Kidney capillary endothelial cell (primary cell): ENCODE measurements around the gene RNF208.

Experiments
- DNase-seq: peaks from one replicate; pipeline ENCODE4 v3.0.0-alpha.2; 2018; ENCODE audit warnings: low spot score

The RNF208 gene

DNA sequence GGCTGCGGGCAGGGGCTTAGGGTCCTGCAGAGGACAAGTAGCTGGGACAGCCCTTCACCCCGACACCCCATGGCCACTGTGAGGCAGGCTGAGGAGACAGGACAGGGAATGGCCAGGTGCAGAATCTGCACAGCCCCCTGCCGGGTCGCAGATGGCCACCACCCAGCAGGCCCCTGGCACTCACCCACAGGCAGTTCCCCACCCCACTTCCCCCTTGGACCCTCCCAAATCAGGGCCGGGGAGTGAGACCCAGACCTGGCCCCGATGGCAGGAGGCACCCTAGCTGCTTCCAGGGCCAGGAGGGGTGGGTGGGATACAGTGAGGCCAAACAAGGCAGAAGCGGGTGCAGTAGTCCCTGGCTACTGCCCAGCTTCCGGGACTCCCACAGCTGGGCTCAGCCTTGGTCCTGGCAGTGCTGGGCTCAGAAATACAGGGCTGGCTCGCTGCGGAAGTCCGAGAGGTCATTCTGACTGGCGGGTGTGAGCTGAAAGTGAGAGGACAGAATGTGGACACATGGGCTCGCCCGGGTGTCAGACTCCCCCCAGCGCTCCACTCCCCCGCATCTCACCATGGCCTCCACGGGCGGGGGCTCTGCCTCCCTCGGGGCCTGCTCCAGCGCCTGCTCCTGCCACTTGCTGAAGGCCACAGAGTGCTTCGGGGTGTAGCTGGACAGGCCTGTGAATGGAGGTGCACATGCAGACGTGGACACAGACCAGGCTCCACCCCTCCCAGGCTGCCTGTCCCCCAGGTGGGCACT is 30.2 kb downstream of the RNF208 start:
- DNase-seq = no peak

DNA sequence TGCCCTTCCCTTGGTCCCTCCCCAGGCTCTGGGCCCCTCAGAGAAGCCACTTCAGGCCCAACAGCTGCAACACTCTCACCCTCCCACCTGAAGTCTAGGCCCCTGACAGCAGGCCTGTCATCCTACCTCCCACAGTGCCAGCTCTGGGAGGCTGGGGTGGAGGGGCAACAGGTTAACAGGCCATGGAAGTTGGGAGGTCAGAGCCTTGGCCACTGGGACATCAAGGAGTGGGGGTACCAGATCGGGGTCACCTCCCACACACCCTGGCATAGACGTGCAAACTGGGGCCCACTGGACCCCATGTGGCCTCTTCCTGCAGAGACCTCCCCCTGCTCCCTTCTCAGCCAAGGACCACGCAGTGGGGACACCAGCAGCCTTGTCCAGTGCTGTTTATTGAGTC is 30.8 kb downstream of the RNF208 start:
- no peak for DNase-seq

DNA sequence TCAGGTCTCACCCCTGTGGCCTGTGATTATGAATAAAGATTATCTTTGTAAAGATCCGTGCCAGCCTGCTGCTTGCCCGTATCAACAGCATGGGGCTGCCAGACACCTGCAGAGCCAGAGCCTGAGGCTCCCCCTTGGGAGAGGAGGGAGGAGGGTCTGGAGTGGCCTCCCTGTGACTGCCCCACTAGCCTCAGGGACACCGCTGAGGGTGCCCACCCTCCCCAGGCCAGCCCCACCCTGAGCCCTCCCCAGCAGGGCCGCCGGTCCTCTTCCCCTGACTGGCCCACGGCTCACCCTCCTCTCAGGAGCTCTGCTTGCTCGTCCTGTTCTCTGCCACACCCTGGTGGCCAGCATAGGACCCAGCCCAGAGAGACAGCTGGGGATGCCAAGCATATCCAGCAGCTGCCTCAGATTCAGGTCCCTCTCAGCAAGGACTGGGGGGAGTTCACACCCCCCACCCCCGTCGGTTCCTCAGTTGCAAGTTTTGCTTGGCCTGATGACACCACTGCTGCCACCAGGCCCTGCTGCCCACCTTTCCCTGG is 31.7 kb downstream of the RNF208 start:
- DNase-seq = no peak

DNA sequence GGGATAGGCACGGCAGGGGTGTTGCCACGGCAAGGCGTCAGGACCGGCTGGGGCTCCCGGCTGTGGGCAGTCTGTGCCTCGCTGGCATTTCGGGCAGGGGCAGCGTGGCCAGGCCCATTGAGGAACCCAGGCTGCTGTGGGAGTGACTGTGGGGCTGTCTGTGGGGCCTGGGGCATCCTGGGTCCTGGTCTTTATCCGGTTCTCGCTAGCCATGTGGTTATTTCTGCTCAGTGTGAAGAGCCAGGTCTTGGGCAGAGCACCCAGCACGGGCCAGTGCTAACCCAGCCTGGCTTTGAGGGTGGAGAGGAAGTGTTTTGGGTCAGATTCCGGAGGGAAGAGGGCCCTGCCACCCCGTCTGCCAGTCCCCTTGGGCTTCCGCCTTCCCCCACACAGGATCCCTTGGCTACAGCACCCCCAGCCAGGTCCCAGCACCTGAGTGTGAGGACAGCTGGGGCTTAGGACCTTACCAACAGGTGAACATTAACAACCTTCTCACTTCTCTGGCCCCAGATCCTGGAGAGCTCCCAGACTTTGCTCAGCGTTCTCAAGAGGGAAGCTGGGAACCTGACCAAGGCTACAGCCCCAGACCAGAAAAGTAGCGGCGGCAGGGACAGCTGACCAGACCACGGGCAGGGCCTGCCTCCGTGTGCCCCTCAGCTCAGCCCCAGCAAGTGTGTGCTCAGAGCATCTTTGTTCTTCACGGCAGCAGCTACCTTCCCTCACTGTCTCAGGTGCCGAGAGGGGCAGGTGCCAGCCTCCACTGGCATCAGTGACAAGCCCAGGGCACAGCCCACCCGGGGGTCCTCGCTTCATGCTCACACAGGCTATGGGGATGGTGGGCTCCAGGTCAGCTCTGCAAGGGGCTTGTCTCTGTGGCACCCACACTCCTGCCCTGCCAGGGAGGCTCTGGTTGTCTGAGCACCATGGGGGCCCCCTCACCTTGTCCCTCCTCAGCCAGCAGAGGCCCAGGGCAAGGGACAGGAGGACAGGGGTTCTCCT is 32.4 kb downstream of the RNF208 start:
- DNase-seq = no peak

DNA sequence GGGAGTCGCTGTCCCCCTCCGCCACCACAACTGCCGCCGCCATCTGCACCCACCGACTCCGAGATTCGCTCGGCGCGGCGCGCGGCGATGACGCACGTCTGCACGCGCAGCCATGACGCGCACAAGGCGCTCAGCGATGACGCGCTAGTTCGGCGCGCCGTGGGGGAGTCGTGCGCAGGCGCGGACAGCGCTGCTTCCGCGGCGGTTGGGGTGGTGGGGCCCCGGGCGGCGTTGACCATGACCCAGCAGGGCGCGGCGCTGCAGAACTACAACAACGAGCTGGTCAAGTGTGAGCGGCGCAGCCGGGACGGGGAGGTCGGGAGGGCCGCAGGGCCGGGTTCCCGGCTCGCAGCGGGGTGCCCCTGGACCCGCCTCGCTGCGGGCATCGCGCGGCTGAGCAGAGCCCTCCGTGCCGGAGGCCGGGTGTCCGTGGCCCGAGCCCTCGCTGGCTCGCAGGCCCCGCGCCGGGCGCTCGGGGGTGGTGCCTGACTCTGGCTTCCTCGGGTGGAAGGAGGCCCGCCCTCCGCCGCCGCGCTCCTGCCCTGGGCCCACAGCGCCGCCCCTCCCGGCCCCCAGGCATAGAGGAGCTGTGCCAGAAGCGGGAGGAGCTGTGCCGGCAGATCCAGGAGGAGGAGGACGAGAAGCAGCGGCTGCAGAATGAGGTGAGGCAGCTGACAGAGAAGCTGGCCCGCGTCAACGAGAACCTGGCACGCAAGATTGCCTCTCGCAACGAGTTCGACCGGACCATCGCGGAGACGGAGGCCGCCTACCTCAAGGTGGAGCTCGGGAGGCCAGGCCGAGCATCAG is 33.3 kb downstream of the RNF208 start, which contains the start of the genes ANAPC2 and SSNA1:
Gene ANAPC2 (minus strand): TSS at position 71 of the 807 bp plus-strand sequence. CDS start 28 bp downstream, at position 43.
Gene SSNA1 (plus strand): TSS at position 187 of the 807 bp plus-strand sequence. CDS start 51 bp downstream, at position 238.
- DNase-seq = peak; percentile 91

DNA sequence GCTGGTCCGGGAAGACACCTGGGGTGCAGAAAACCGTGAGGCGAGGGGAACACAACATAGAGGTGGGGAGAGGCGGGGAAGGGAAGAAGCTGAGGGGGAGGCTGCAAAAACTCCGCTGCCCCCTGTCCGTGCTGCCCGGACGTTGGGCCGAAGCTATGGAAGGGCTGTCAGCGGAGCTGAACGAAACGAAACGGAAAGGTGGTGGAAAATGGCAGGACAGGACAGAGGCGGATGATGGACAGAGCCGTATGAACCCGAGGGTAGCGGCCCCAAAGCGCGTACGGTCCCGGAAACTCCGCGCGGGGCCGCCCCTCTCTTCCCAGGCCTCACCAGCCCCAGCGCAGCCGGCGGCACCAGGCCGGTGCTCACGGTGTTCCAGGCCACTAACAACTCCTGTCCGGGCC is 34.0 kb downstream of the RNF208 start:
- DNase-seq = no peak

DNA sequence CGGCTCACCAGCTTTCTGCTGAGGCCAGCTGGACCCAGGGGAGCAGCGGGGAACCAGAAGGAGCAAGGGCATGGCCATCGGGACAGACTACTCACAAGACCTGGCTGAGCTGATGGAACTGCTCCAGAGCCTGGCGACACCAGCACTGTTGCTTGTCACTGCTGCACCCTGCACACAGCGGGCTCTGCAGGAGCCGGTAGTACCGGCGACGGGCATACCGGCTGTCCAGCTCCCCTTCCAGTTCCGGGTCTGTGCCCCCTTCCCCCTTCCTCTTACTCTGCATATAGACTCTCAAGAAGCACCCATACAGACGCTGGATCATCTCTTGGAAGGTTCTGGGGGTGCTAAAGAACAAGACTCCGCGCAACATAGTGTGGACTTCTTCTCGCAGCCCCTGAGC is 34.7 kb downstream of the RNF208 start:
- no peak for DNase-seq

DNA sequence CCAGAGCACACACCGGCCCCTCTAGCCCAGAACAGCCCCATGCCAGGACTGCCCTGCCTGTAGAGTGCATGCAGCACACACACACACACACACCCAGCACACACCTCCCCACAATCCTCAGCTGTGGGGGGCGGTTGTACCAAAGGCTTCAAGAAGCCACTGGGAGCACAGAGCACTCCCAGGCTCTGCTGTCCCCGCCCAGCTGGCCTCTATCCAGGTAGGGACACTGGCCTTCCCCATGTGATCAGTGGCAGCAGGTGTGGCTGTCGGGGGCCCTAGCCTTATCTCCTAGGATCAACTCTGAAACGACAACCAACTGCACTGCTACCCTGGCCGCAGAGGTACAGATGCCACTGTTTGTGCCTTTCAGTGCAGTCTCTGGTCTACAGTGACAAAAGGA is 35.7 kb downstream of the RNF208 start:
- DNase-seq = no peak

DNA sequence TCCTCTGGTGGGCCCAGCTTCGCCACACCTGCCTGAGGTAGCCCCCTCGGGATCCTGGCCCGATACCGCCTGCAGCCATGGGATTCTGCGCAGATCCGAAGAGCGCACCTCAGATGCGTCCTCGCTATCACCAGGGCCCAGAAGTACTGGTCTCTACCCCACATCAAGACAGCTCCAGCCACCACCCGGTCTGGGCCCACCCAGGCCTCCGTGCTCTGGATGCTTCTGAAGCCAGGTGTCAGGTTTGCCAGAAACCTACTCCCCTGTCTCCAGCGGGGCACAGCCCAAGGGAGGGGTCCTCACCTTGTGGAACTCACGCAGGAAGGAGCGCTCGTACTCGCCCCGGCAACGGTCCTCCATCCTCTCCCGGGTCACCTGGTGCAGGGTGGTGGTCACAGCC is 36.1 kb downstream of the RNF208 start:
- no peak for DNase-seq

DNA sequence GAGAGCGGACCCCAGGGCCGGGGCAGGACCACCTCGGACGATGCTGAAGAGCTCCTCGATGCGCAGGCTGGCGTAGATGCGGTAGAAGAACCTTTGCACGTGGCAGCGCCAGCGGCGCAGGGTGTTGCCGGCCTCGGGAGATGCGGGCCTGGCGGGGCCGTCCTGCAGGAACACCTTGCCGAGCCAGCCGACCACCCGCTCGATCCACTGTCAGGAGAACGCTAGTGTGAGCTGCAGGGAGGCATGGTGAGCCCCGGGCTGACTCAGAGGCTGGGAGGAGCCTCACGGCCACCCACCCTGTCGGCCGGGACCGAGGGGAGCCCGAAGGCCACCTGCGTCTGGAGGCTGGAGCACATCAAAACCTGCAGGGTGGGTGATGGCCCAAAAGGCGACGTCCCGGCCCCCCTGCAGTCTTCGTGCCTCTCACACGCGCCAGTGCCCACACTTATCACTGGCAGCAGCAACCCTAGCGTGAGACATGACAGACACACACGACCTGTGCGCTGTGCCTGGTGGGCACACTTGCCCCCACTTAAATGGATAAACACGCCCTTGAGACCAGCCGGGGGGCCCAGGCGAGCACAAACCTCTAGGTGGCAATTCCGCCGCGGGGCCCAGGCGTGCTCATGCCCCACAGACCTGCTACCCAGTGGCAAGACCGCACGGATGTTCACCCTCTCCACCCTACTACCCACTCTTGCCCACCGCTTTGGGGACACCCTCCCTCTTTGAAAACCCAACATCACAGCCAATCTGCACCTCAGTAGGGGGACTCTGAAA is 37.0 kb downstream of the RNF208 start:
- DNase-seq = no peak

DNA sequence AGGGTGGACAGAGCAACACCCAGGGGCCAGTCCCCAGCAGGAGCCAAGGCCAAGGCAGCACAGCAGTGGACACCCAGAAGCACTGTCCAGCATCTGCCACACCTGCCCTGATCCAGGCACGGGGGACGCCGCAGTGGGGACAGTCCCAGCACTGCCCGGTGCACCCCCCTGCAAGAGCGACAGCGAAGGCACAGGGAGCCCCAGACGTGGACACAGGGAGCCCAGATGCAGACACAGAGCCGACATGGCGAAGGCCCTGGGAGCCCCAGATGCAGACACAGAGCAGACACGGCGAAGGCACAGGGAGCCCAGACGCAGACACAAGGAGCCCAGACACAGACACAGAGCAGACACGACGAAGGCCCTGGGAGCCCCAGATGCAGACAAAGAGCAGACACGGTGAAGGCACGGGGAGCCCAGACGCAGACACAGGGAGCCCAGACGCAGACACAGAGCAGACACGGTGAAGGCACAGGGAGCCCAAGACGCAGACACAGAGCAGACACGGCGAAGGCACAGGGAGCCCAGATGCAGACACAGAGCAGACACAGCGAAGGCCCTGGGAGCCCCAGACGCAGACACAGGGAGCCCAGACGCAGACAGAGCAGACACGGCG is 38.0 kb downstream of the RNF208 start:
- no peak for DNase-seq

DNA sequence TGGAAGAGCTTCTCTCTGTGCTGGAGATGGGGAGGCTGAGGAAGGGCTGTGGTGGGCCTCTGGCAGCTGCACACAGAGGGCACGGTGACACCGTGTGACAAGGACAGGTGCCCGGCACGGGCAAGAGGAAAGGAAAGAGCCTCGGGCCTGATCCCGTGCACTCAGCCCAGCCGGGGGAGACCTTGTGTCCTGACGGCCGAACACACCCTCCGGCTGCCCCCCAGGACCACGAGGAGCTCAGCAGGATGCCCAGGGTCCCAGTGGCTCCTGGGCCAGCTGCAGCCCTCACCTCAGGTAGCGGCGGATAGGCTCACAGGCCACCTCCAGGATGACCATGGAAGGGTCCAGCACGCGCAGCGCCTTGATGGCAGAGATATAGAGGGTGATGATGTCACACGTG is 39.2 kb downstream of the RNF208 start:
- DNase-seq = no peak

DNA sequence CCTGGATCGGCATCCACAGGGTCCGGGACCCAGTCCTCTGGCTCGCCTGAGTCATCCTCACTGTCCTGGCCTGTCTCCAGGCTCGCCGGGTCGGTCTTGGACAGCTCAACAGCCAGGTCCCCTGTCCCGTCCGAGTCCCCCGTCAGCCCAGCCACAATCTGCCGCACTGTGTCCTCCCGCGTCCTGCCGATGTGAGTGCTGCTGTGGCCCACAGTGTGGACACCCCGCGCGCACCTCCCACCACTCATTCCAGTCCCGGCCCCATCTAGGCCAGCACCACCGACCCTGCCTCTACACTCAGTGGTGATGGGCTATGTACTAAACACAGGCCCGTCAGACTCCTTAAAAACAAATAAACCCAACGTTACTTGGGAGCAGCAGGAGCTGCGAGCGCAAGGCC is 40.4 kb downstream of the RNF208 start:
- DNase-seq = no peak

DNA sequence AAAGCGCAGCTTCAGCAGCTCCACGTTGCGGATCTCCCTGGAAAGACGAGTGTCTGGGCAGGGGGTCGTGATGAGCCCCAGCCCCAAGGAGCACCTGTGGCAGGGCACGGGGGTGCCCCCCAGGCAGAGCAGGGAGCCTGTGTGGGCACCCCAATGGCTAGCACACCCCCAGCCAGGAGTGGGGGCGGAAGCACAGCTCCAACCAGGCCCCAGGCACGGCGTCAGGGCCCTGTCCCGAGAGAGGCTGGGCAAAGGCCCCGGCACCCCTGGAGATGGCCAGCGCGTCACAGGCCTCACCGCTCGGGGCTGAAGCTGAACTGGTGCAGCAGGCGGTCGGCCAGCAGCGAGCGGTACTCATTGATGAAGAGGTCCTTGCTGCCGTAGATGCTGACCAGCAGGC is 41.5 kb downstream of the RNF208 start:
- DNase-seq = no peak

DNA sequence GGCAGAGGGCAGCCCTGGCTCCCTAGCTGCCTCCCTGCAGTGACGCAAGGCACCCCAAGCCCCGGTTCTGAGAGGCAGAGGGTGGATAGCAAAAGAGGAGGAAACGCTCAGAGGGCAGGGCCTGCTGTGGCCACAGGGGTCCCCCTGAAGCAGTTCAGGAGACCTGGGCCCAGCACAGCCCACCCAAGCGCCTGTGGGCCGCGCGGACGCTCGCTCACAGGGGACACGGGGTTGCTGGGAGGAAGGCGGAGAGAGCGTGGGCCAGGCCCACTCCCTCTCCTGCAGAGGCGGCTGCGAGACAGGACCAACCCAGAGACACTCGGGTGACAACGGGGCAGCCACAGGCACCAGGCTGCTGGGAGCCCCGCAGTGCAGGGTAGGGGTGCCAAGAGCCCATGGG is 42.3 kb downstream of the RNF208 start:
- no peak for DNase-seq

DNA sequence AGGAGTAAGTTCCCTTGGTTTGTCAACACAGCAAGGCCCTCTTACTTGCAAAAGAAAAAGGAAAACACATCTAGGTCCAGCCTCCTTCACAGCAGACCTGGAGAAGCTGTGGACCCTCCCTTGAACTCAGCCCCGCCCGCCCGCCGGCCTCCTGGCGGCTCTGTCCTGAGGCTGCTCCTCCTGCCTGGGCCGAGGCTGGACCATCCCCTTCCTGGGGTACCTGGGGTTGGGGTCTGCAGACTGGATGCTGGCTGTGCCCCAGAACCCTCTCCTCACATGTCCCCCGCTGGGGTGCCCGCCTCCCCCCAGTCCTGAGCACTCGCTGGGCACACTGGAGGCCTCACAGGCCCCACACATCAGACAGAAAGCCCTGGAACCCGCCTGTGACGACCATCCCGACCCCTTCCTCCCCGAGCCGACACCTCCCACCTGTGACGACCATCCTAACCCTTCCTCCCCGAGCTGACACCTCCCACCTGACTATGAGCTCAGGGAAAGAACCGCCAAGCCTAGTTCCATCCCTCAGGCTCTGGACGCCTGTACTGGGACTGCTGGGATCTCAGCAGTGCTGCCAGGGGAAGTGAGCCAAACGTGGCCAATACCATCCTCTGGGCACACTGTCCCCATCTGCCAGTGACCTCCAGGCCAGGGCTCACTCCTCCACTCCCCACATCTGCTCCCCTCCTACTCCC is 43.0 kb downstream of the RNF208 start:
- no peak for DNase-seq

DNA sequence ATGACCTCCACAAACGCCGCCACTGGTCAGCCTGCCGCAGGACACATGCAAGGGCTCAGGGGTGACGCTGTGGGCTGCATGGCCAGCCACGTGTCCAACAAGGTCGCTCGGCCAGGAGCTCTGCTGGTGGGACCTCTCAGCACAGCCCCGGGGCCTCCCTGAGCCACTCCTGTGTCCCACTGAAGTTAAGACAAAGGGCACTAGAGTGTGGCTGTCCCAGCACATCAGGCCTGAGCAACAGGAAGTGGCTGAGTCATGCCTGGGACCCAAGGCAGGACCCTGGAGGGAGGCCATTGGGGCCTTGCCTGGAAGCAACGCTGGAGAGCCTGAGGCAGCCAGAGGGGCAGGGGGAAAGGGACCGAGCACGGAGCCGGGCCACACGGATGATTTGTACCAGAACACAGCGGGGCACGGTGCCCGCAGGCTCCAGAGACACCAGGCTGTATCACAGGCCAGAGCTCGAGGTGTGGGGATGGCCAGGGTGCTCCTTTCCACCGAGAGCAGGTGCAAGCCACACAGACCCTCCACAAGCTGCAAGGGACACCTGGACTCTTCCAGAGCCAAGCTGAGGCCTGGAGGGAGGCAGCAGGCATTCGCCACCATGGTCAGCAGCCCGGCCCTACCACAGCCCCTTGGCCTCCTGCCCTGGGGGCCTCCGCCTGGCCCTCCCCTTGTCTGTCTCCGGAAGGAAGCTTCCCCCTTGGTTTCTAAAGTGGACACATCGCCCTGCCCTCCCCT is 43.7 kb downstream of the RNF208 start:
- peak; percentile 42 for DNase-seq

DNA sequence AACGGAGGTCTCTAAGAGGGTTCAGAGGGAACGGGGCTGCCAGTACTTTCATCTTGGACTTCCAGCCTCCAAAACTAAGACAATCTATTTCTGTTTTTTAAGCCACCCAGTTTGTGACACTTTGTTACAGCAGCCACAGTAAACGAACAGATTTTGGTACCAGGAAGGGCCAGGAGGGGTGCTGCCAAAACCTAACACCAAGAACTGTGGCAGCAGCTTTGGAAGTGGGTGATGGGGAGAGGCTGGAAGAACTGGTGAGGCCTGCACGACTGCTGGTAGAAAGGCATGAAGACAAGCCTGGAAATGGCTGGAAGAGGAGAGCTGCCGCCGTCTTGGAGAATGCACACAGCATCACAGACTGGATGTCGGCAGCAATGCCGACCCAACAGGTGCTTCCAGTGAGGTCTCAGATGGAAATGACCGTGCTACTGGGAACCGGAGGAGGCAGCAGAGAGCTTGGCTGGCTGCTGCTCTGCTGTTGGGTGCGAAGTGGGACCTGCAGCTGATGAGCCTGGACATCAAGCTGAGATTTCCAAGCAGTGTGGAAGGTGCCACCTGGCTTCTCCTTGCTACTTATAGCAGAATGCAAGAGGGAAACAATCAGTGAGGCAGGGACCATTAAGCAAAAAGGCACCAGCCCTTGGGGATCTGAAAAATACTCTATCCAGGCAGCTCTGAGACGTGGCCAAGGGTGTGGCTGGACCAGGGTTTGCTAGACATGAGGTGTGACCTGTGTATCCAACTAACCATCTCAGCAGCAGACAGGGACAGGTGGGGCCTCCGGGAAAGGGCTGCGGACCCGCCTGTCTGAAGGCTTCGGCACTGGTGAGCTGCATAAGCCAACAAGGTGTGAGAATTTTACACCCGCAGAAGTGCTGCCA is 45.5 kb downstream of the RNF208 start:
- DNase-seq = no peak
